Measurements from ENCODE around the gene HRH3. TPM values are rescaled to one million over a fixed set of nuclear protein-coding genes. Genes with fewer than 3 reads are reported as not detected.

HRH3 gene
- total RNA-seq, 1 donor: not detected

DNA sequence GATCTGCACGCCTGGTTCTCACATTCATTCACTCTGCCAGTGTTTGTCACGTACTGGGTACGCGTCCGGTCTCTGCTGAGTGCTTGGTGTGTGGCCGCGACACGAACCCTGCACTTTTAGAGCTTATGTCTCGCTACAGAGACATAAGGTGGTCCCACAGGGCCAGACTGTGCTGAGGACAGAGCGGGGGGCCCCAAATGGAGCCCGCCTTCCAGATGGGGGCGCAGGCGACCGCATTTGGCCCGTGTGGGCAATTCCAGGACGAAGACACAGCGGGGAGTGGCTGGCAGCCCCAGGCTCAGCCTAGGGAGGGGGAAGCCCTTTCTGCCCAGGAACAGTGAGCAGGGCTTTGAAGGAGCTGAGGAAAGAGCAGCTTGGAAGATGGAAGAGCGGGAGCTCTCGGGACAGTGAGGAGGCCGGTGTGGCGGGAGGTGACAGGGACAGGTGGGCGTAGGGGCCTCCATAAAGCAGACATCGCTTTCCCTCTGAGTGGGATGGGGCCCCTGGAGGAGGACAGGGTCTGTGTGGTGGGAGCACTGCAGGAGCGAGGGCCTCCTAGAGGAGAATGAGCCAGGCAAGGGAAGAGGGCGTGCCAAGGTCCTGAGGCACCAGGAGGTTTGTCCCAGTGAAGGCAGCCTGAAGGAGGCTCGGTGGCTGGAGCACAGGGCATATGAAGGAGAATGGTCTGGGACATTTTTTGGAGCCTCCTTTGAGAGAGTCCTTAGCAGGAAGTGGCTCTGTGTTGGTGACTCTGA is 45.0 kb downstream of the HRH3 start:
- DNase-seq (ENCODE audit: low read depth): no peak
- TF ChIP-seq, protein P1, sequence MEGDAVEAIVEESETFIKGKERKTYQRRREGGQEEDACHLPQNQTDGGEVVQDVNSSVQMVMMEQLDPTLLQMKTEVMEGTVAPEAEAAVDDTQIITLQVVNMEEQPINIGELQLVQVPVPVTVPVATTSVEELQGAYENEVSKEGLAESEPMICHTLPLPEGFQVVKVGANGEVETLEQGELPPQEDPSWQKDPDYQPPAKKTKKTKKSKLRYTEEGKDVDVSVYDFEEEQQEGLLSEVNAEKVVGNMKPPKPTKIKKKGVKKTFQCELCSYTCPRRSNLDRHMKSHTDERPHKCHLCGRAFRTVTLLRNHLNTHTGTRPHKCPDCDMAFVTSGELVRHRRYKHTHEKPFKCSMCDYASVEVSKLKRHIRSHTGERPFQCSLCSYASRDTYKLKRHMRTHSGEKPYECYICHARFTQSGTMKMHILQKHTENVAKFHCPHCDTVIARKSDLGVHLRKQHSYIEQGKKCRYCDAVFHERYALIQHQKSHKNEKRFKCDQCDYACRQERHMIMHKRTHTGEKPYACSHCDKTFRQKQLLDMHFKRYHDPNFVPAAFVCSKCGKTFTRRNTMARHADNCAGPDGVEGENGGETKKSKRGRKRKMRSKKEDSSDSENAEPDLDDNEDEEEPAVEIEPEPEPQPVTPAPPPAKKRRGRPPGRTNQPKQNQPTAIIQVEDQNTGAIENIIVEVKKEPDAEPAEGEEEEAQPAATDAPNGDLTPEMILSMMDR (IDR thresholded peaks at IDR 0.05; ENCODE audit: insufficient read depth, low read depth, low read length): no peak
- H3K4me3 ChIP-seq (ENCODE audit: low read depth, low read length): no peak overlapping the region

DNA sequence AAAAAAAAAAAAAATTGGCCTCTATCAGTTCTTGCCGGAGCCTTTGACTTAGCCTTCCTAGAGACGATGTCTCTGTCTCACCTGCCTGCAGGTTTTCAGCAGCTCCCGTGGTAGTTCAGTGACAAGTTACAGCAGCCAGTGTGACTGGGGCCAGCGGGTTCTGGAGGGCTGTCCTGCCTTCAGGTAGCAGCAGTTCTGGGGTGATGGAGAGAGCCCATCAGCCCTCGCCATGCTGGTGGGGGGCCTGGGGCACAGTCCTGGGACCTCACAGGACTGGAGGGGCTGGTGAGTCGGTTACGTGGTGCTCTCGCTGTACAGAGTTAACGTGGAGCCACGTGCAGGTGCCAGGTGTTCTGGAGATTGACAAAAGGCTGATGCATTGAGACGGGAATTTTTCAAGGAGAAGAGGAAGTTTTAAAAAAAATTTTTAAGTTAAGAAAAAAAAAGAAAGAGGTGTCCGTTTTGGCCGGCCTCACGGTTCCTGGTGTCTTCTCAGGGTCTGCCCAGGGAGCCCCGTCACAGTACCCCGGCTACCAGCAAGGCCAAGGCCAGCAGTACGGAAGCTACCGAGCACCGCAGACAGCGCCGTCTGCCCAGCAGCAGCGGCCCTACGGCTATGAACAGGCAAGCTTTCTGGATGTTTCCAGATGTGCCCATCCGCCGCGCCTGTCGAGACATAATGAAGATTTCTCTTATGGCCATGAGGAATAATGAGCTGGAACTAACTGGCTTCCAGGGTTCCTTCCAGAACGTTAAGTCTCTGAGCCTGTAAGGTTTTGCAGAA is 45.9 kb downstream of the HRH3 start:
- TF ChIP-seq, protein P1 (IDR thresholded peaks at IDR 0.05; ENCODE audit: insufficient read depth, low read depth, low read length): no peak

DNA sequence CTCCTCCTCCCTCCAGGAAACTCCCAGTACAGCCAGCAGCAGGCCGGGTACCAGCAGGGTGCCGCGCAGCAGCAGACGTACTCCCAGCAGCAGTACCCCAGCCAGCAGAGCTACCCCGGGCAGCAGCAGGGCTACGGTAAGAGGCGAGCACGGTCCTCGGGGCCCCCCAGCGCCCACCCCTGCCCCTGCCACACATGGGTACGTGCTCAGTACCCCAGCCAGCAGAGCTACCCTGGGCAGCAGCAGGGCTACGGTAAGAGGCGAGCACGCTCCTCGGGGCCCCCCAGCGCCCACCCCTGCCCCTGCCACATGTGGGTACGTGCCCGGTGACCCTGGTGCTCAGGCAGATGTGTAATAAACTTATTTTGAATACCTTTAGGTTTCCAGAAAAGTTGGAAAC is 47.4 kb downstream of the HRH3 start:
- H3K4me3 ChIP-seq (ENCODE audit: low read depth, low read length): no peak overlapping the region
- TF ChIP-seq, protein P1 (IDR thresholded peaks at IDR 0.05; ENCODE audit: insufficient read depth, low read depth, low read length): no peak
- no peak for DNase-seq (ENCODE audit: low read depth)

More for the DNA sequence above, 45.9 kb downstream of the HRH3 start:
- DNase-seq (ENCODE audit: low read depth): no peak
- H3K4me3 ChIP-seq (ENCODE audit: low read depth, low read length): no peak overlapping the region

DNA sequence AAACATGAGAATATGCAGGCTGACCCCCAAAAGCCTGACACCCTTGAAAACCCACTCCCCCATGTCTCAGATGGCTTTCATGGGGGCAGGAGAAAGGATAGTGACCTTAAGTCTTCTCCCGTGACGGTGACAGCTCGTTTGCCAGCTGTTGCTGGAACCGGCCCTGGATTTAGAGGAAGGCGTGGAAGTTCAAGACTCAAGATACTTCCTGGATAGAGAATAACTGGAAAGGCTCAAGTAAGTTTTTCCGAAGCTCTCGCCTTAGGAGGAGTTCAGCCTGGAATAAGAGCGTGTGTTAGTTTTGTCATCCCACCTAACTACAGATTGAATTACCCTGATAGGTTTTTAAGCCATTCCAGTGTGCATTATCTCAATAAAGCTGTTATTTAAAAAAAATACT is 48.8 kb downstream of the HRH3 start:
- DNase-seq (ENCODE audit: low read depth): no peak
- TF ChIP-seq, protein P1 (IDR thresholded peaks at IDR 0.05; ENCODE audit: insufficient read depth, low read depth, low read length): no peak
- no peak overlapping the region for H3K4me3 ChIP-seq (ENCODE audit: low read depth, low read length)

DNA sequence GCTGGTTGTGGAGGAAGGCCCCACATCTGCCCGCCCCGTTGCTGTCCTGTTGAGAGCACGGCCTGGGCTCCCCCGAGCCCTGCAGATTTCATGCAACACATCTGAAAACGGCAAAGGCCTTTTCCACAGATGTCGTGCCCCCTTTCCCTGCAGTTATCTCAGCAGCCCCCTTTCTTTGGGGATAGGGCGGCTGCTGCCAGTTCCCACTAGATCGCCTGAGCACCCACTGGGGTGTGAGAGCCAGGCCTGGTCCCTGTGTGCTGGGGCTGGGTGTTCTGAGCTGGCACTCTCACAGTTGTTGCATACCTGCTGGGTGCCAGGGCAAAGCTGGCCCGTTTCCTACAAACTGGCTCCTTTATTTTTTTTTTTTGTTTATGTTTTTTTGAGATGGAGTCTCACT is 49.5 kb downstream of the HRH3 start:
- no peak for DNase-seq (ENCODE audit: low read depth)
- TF ChIP-seq, protein P1 (IDR thresholded peaks at IDR 0.05; ENCODE audit: insufficient read depth, low read depth, low read length): no peak

DNA sequence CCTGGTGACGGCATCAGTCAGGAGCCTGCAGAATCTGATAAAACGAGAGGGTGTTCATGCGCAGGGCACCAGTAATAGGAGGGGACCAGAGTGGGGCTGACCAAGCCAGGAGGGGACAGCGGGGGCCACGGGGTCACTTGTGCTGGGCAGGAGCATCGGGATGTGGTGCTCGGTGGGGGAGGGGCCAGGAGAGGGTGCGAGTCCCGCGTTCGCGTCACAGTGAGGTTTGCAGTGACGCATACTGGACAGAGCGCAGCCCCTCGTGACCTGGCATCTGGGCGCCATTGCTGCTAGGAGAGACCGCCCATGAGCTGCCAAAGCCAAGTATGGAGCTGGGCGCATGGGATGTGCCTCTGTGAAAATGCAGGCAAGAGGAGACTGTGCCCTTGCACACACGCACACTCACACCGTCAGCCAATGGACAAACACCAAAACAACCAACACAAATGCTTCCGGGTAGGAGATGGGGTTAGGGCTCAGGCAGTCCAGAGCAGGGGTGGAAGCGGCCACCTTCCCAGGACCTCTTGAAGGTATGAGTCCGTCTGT is 51.1 kb downstream of the HRH3 start:
- H3K4me3 ChIP-seq (ENCODE audit: low read depth, low read length): no peak overlapping the region
- DNase-seq (ENCODE audit: low read depth): no peak
- TF ChIP-seq, protein P1 (IDR thresholded peaks at IDR 0.05; ENCODE audit: insufficient read depth, low read depth, low read length): no peak

More for the DNA sequence above, 49.5 kb downstream of the HRH3 start:
- no peak overlapping the region for H3K4me3 ChIP-seq (ENCODE audit: low read depth, low read length)
